ENCODE results near the gene NDE1.
"Not testable (repeated sequence)": the region's sequence is repeated elsewhere in the genome, so short reads cannot be mapped to it uniquely, and the experiment has no call there.

NDE1 gene

DNA sequence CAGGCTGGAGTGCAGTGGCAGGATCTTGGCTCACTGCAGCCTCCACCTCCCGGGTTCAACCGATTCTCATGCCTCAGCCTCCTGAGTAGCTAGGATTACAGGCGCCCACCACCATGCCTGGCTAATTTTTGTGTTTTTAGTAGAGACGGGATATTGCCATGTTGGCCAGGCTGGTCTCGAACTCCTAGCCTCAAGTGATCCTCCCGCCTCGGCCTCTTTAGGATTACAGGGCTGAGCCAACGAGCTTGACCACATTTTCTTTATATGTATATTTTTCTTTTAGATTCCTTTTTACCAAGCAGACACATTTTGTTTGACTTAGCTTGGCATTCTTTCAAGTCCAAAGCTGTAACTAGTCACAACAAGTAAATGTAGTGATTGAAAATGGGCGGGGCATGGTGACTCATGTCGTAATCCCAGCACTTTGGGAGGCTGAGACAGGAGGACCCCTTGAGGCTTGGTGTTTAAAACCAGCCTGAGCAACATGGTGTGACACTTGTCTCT is 5.0 kb upstream of the NDE1 start:
- H3K4ac ChIP-seq (ENCODE audit: low read length); H3K27me3 ChIP-seq (ENCODE audit: control insufficient read depth in 3 of 3, insufficient read depth in 3 of 3, low read depth in 1 of 3, low read length in 3 of 3); H3K14ac ChIP-seq (ENCODE audit: low read length); H2BK15ac ChIP-seq (ENCODE audit: low read length); H3K23ac ChIP-seq (ENCODE audit: low read depth, low read length, poor library complexity); H4K8ac ChIP-seq (ENCODE audit: low read depth, low read length); H2AK5ac ChIP-seq (ENCODE audit: low read depth, low read length); H3K4me3 ChIP-seq (ENCODE audit: low read length in 2 of 2); H3K36me3 ChIP-seq (replicated peaks in 1 of 2; ENCODE audit: control insufficient read depth in 2 of 2, insufficient read depth in 2 of 2, low read length in 2 of 2); H3K18ac ChIP-seq (ENCODE audit: low read length); H2BK12ac ChIP-seq (ENCODE audit: low read length); H3K9me3 ChIP-seq (replicated peaks in 1 of 2; ENCODE audit: control insufficient read depth in 2 of 2, insufficient read depth in 1 of 2, low read depth in 1 of 2, low read length in 2 of 2); H3K79me1 ChIP-seq (ENCODE audit: low read depth, low read length); H3K4me2 ChIP-seq (ENCODE audit: insufficient read depth, low read length, poor library complexity, severe bottlenecking); H2AFZ ChIP-seq (ENCODE audit: low read length); DNase-seq (ENCODE audit: low spot score); H2BK5ac ChIP-seq (ENCODE audit: low read length); H3K27ac ChIP-seq (replicated peaks; ENCODE audit: low read length); H3K9ac ChIP-seq (ENCODE audit: low read depth, low read length, poor library complexity); H4K91ac ChIP-seq (ENCODE audit: low read depth, low read length, poor library complexity); H2BK120ac ChIP-seq (ENCODE audit: low read depth, low read length): not testable (repeated sequence)
- H3K4me1 ChIP-seq (ENCODE audit: control insufficient read depth in 2 of 2, insufficient read depth in 1 of 2, low read depth in 1 of 2, low read length in 2 of 2), result peaks cover 7 to 15% of the 10 kb centered on the region in 2 donors
- WGBS, 2 donors (ENCODE audit: extremely low coverage in 2 of 2, insufficient read length in 2 of 2, insufficient replicate concordance in 1 of 2), result no CpG with 5 or more reads among the region's 10 CpGs

- not testable (repeated sequence) for H4K91ac ChIP-seq (ENCODE audit: low read depth, low read length, poor library complexity); H3K27me3 ChIP-seq (ENCODE audit: control insufficient read depth in 3 of 3, insufficient read depth in 3 of 3, low read depth in 1 of 3, low read length in 3 of 3); H4K8ac ChIP-seq (ENCODE audit: low read depth, low read length); H3K23ac ChIP-seq (ENCODE audit: low read depth, low read length, poor library complexity); H3K36me3 ChIP-seq (replicated peaks in 1 of 2; ENCODE audit: control insufficient read depth in 2 of 2, insufficient read depth in 2 of 2, low read length in 2 of 2); H2BK15ac ChIP-seq (ENCODE audit: low read length); H2BK120ac ChIP-seq (ENCODE audit: low read depth, low read length); H3K4me2 ChIP-seq (ENCODE audit: insufficient read depth, low read length, poor library complexity, severe bottlenecking); H3K79me1 ChIP-seq (ENCODE audit: low read depth, low read length); H3K18ac ChIP-seq (ENCODE audit: low read length); H3K4ac ChIP-seq (ENCODE audit: low read length); DNase-seq (ENCODE audit: low spot score); H2BK5ac ChIP-seq (ENCODE audit: low read length); H2BK12ac ChIP-seq (ENCODE audit: low read length); H3K14ac ChIP-seq (ENCODE audit: low read length); H3K27ac ChIP-seq (replicated peaks; ENCODE audit: low read length); H3K9me3 ChIP-seq (replicated peaks in 1 of 2; ENCODE audit: control insufficient read depth in 2 of 2, insufficient read depth in 1 of 2, low read depth in 1 of 2, low read length in 2 of 2); H2AK5ac ChIP-seq (ENCODE audit: low read depth, low read length); H3K4me3 ChIP-seq (ENCODE audit: low read length in 2 of 2); H3K9ac ChIP-seq (ENCODE audit: low read depth, low read length, poor library complexity)
- Histone ChIP-seq H3K4me1 (ENCODE audit: control insufficient read depth in 2 of 2, insufficient read depth in 1 of 2, low read depth in 1 of 2, low read length in 2 of 2) (peaks cover 8 to 13% of the 10 kb centered on the region in 2 donors), H2AFZ (ENCODE audit: low read length) (peak overlapping the region; percentile 37)
- no CpG with 5 or more reads among the region's 13 CpGs for WGBS, 2 donors (ENCODE audit: extremely low coverage in 2 of 2, insufficient read length in 2 of 2, insufficient replicate concordance in 1 of 2)
These were observed 3.3 kb upstream of the NDE1 start for GRCh38 chr16:15646557-15647293.

GRCh38 chr16:15647294-15648014 is 2.6 kb upstream of the NDE1 start:
- H4K91ac ChIP-seq (ENCODE audit: low read depth, low read length, poor library complexity), result no peak overlapping the region
- no peak overlapping the region for H2BK120ac ChIP-seq (ENCODE audit: low read depth, low read length)
- H3K23ac ChIP-seq (ENCODE audit: low read depth, low read length, poor library complexity), result no peak overlapping the region
- peaks cover 3 to 6% of the 10 kb centered on the region in 2 donors for H3K36me3 ChIP-seq (replicated peaks in 1 of 2; ENCODE audit: control insufficient read depth in 2 of 2, insufficient read depth in 2 of 2, low read length in 2 of 2)
- H3K4me1 ChIP-seq (ENCODE audit: control insufficient read depth in 2 of 2, insufficient read depth in 1 of 2, low read depth in 1 of 2, low read length in 2 of 2), result peaks cover 6 to 10% of the 10 kb centered on the region in 2 donors
- no peak overlapping the region for H2BK12ac ChIP-seq (ENCODE audit: low read length)
- no peak overlapping the region for H3K4ac ChIP-seq (ENCODE audit: low read length)
- H2AK5ac ChIP-seq (ENCODE audit: low read depth, low read length), result no peak overlapping the region
- peak overlapping the region; percentile 37 for H2AFZ ChIP-seq (ENCODE audit: low read length)
- no peak overlapping the region for H2BK15ac ChIP-seq (ENCODE audit: low read length)
- H3K4me2 ChIP-seq (ENCODE audit: insufficient read depth, low read length, poor library complexity, severe bottlenecking), result no peak overlapping the region
- no peak overlapping the region for H4K8ac ChIP-seq (ENCODE audit: low read depth, low read length)
- no peak overlapping the region for H3K27ac ChIP-seq (replicated peaks; ENCODE audit: low read length)
- peaks cover 6% of the 10 kb centered on the region for H3K79me1 ChIP-seq (ENCODE audit: low read depth, low read length)
- H2BK5ac ChIP-seq (ENCODE audit: low read length), result no peak overlapping the region
- no peak overlapping the region for H3K9ac ChIP-seq (ENCODE audit: low read depth, low read length, poor library complexity)
- H3K9me3 ChIP-seq (replicated peaks in 1 of 2; ENCODE audit: control insufficient read depth in 2 of 2, insufficient read depth in 1 of 2, low read depth in 1 of 2, low read length in 2 of 2), result no peaks in the 10 kb centered on the region
- no peak overlapping the region for H3K4me3 ChIP-seq (ENCODE audit: low read length in 2 of 2)
- WGBS, 2 donors (ENCODE audit: extremely low coverage in 2 of 2, insufficient read length in 2 of 2, insufficient replicate concordance in 1 of 2), result no CpG with 5 or more reads among the region's 7 CpGs
- no peak overlapping the region for H3K18ac ChIP-seq (ENCODE audit: low read length)
- DNase-seq (ENCODE audit: low spot score), result no peak
- no peak overlapping the region for H3K14ac ChIP-seq (ENCODE audit: low read length)
- no peaks in the 10 kb centered on the region for H3K27me3 ChIP-seq (ENCODE audit: control insufficient read depth in 3 of 3, insufficient read depth in 3 of 3, low read depth in 1 of 3, low read length in 3 of 3)

- Histone ChIP-seq H3K18ac (ENCODE audit: low read length) (no peak overlapping the region), H3K23ac (ENCODE audit: low read depth, low read length, poor library complexity) (no peak overlapping the region), H3K27me3 (ENCODE audit: control insufficient read depth in 3 of 3, insufficient read depth in 3 of 3, low read depth in 1 of 3, low read length in 3 of 3) (no peaks in the 10 kb centered on the region), H3K4me1 (ENCODE audit: control insufficient read depth in 2 of 2, insufficient read depth in 1 of 2, low read depth in 1 of 2, low read length in 2 of 2) (peaks cover 6 to 10% of the 10 kb centered on the region in 2 donors), H4K91ac (ENCODE audit: low read depth, low read length, poor library complexity) (no peak overlapping the region), H3K4me2 (ENCODE audit: insufficient read depth, low read length, poor library complexity, severe bottlenecking) (no peak overlapping the region), H2AFZ (ENCODE audit: low read length) (no peak overlapping the region), H3K14ac (ENCODE audit: low read length) (no peak overlapping the region), H2AK5ac (ENCODE audit: low read depth, low read length) (no peak overlapping the region), H2BK12ac (ENCODE audit: low read length) (no peak overlapping the region), H3K36me3 (replicated peaks in 1 of 2; ENCODE audit: control insufficient read depth in 2 of 2, insufficient read depth in 2 of 2, low read length in 2 of 2) (peaks cover 3 to 13% of the 10 kb centered on the region in 2 donors), H3K9me3 (replicated peaks in 1 of 2; ENCODE audit: control insufficient read depth in 2 of 2, insufficient read depth in 1 of 2, low read depth in 1 of 2, low read length in 2 of 2) (no peaks in the 10 kb centered on the region), H4K8ac (ENCODE audit: low read depth, low read length) (no peak overlapping the region), H3K79me1 (ENCODE audit: low read depth, low read length) (peaks cover 6% of the 10 kb centered on the region), H3K4me3 (ENCODE audit: low read length in 2 of 2) (no peak overlapping the region), H3K4ac (ENCODE audit: low read length) (no peak overlapping the region), H3K27ac (replicated peaks; ENCODE audit: low read length) (no peak overlapping the region), H2BK120ac (ENCODE audit: low read depth, low read length) (no peak overlapping the region), H3K9ac (ENCODE audit: low read depth, low read length, poor library complexity) (no peak overlapping the region), H2BK15ac (ENCODE audit: low read length) (no peak overlapping the region), H2BK5ac (ENCODE audit: low read length) (no peak overlapping the region)
- no peak for DNase-seq (ENCODE audit: low spot score)
- no CpG with 5 or more reads among the region's 9 CpGs for WGBS, 2 donors (ENCODE audit: extremely low coverage in 2 of 2, insufficient read length in 2 of 2, insufficient replicate concordance in 1 of 2)
These were observed 1.8 kb upstream of the NDE1 start for GRCh38 chr16:15648135-15648730.

Measured in neuronal stem cell (in vitro differentiated cells).